Activated B cell treated with CpG ODN at 0.5 μM for 24 hours (primary cell): ENCODE data around the gene TAF1D. TPM values are rescaled to one million over a fixed set of nuclear protein-coding genes. Genes with fewer than 3 reads are reported as not detected.

ENCODE experiments used
- ATAC-seq: fragments of 200-7000 bp; cut with Tn5 transposase; one replicate; pipeline ENCODE4 v1.10.0; 2021; ENCODE audit warnings: low read depth, mild to moderate bottlenecking, moderate library complexity
- CTCF ChIA-PET: fragments of 350-600 bp; sonication (Branson Sonifier 250); formaldehyde crosslinking; loops from one replicate; lab custom pipeline; 2021; ENCODE audit warnings: antibody characterized with exemption; lab: Charles Lee
- POLR2A ChIA-PET: fragments of 350-600 bp; sonication (Branson Sonifier 250); formaldehyde crosslinking; loops from one replicate; lab custom pipeline; 2021; ENCODE audit warnings: antibody characterized with exemption; lab: Charles Lee
- DNase-seq: peaks from one replicate; pipeline ENCODE4 v3.0.0; 2022
- H3K27ac Mint-ChIP-seq: one replicate; pipeline ENCODE4 v1.8.0; 2020; ENCODE audit warnings: mixed read lengths
- H3K27me3 Mint-ChIP-seq: one replicate; pipeline ENCODE4 v1.8.0; 2021; ENCODE audit warnings: mixed read lengths
- H3K36me3 Mint-ChIP-seq: one replicate; pipeline ENCODE4 v1.8.0; 2021; ENCODE audit warnings: low read depth, mixed read lengths
- H3K4me1 Mint-ChIP-seq: one replicate; pipeline ENCODE4 v1.8.0; 2021; ENCODE audit warnings: mixed read lengths
- H3K4me3 Mint-ChIP-seq: one replicate; pipeline ENCODE4 v1.8.0; 2020; ENCODE audit warnings: mild to moderate bottlenecking, mixed read lengths
- H3K9me3 Mint-ChIP-seq: one replicate; pipeline ENCODE4 v1.8.0; 2020; ENCODE audit warnings: mixed read lengths
- CTCF ChIP-seq: fragments of 200-600 bp; IDR thresholded peaks from one replicate; pipeline ENCODE4 v1.8.0; 2022; ENCODE audit warnings: antibody characterized with exemption, mild to moderate bottlenecking
- intact Hi-C: fragments of 100-400 bp; cut with micrococcal nuclease; formaldehyde crosslinking; loops from one replicate; pipeline ENCODE4 v1.15.1; 2024
- total RNA-seq: library from RNA; stranded (reverse); gene quantifications from 2 replicates; pipeline ENCODE4 v1.2.3, GENCODE V29; 2022

The TAF1D gene
- total RNA-seq, 1 donor from 2014 or later: 315 TPM

- POLR2A ChIA-PET: interaction anchor here (0.5 to 1.2 kb wide), 4 partner anchors 9 to 62 kb away, joined by 3 read pairs; no protein-coding TSS in a partner anchor
- CTCF ChIA-PET: no interaction called here
- Mint-ChIP-seq H3K36me3 (peaks cover 96% of the 10 kb centered on the region), H3K4me3 (no peak overlapping the region), H3K27me3 (no peaks in the 10 kb centered on the region), H3K9me3 (no peaks in the 10 kb centered on the region), H3K4me1 (peaks cover 62% of the 10 kb centered on the region), H3K27ac (peak overlapping the region; percentile 56)
- DNase-seq (no peak), ATAC-seq (no peak)
- intact Hi-C loops: loop anchor here (5.0 kb wide), 1 partner anchor 42 kb away; no protein-coding TSS in a partner anchor
- no peak for TF ChIP-seq CTCF
Measured at GRCh38 chr11:93734427-93735222, 6.7 kb downstream of the TAF1D start.

- no peaks in the 10 kb centered on the region for H3K9me3 Mint-ChIP-seq
- peak overlapping the region; percentile 50 for H3K27ac Mint-ChIP-seq
- peaks cover 51% of the 10 kb centered on the region for H3K4me1 Mint-ChIP-seq
- ChIA-PET POLR2A (interaction anchor here (1.2 kb wide), 1 partner anchor 14 kb away, joined by 3 read pairs; no protein-coding TSS in a partner anchor), CTCF (no interaction called here)
- no peak for DNase-seq
- H3K4me3 Mint-ChIP-seq: no peak overlapping the region
- no peak for ATAC-seq
- no peaks in the 10 kb centered on the region for H3K27me3 Mint-ChIP-seq
- H3K36me3 Mint-ChIP-seq: peaks cover 96% of the 10 kb centered on the region
- TF ChIP-seq CTCF: no peak
- intact Hi-C loops: loop anchor here (5.0 kb wide), 1 partner anchor 41 kb away; no protein-coding TSS in a partner anchor
Measured at GRCh38 chr11:93733474-93733873, 7.8 kb downstream of the TAF1D start.

- TF ChIP-seq CTCF: no peak
Measured at GRCh38 chr11:93732237-93732892, 8.9 kb downstream of the TAF1D start.

GRCh38 chr11:93730108-93731107 is 10.9 kb downstream of the TAF1D start:
- intact Hi-C loops: loop anchor here (1.0 to 5.0 kb wide), 2 partner anchors 8 to 38 kb away; no protein-coding TSS in a partner anchor
- Mint-ChIP-seq H3K9me3 (no peaks in the 10 kb centered on the region), H3K4me3 (no peak overlapping the region), H3K4me1 (peaks cover 22% of the 10 kb centered on the region), H3K27ac (no peak overlapping the region), H3K27me3 (no peaks in the 10 kb centered on the region), H3K36me3 (peaks cover 87% of the 10 kb centered on the region)
- POLR2A ChIA-PET: interaction anchor here (0.7 to 6.6 kb wide), 4 partner anchors 9 to 69 kb away, joined by 3 to 114 read pairs (median 6); partner anchors contain the start of genes C11orf54, CEP295 and TAF1D
- ATAC-seq: no peak
- DNase-seq: no peak
- CTCF ChIA-PET: interaction anchor here (1.5 kb wide), 1 partner anchor 10 kb away, joined by 5 read pairs; no protein-coding TSS in a partner anchor
- TF ChIP-seq CTCF: no peak

More at GRCh38 chr11:93732237-93732892, 8.9 kb downstream of the TAF1D start:
- Mint-ChIP-seq H3K36me3 (peaks cover 96% of the 10 kb centered on the region), H3K27me3 (no peaks in the 10 kb centered on the region), H3K4me1 (peaks cover 40% of the 10 kb centered on the region), H3K4me3 (no peak overlapping the region), H3K9me3 (no peaks in the 10 kb centered on the region), H3K27ac (no peak overlapping the region)
- DNase-seq (no peak), ATAC-seq (no peak)
- intact Hi-C loops: loop anchor here (5.0 kb wide), 1 partner anchor 40 kb away; no protein-coding TSS in a partner anchor
- CTCF ChIA-PET: no interaction called here
- POLR2A ChIA-PET: interaction anchor here (6.6 kb wide), 1 partner anchor 7 kb away, joined by 114 read pairs; the partner anchor contains the start of genes C11orf54 and TAF1D
